ENCODE data around the gene CAPN5. TPM values are rescaled to one million over a fixed set of nuclear protein-coding genes. Genes with fewer than 3 reads are reported as not detected.

CAPN5 gene
- polyA plus RNA-seq, 1 experiment, result 18.4 TPM

- ChIA-PET CTCF (interaction anchor here (1.2 to 9.7 kb wide), 5 partner anchors 10 to 418 kb away, joined by 3 to 167 read pairs (median 9); no protein-coding TSS in a partner anchor), POLR2A (no interaction called here)
- no peak for TF ChIP-seq CTCF (IDR thresholded peaks at IDR 0.05; ENCODE audit: insufficient read depth, low read depth, low read length)
- Histone ChIP-seq H3K27me3 (ENCODE audit: control insufficient read depth, insufficient read depth, low read length) (no peaks in the 10 kb centered on the region), H3K4me3 (ENCODE audit: low read depth, low read length) (no peak overlapping the region), H3K36me3 (ENCODE audit: control insufficient read depth, insufficient read depth, low read length) (no peaks in the 10 kb centered on the region)
- DNase-seq (ENCODE audit: low read depth), result no peak
Observed at GRCh38 chr11:77129842-77130756, 63.3 kb downstream of the CAPN5 start.

- no peak for TF ChIP-seq CTCF (IDR thresholded peaks at IDR 0.05; ENCODE audit: insufficient read depth, low read depth, low read length)
- no peak for DNase-seq (ENCODE audit: low read depth)
- H3K36me3 ChIP-seq (ENCODE audit: control insufficient read depth, insufficient read depth, low read length), result no peaks in the 10 kb centered on the region
- no peaks in the 10 kb centered on the region for H3K27me3 ChIP-seq (ENCODE audit: control insufficient read depth, insufficient read depth, low read length)
- ChIA-PET POLR2A (no interaction called here), CTCF (interaction anchor here (1.2 to 9.7 kb wide), 7 partner anchors 8 to 418 kb away, joined by 3 to 167 read pairs (median 9); no protein-coding TSS in a partner anchor)
- no peak overlapping the region for H3K4me3 ChIP-seq (ENCODE audit: low read depth, low read length)
Observed at GRCh38 chr11:77130763-77131513, 64.2 kb downstream of the CAPN5 start.

GRCh38 chr11:77131560-77131959, 64.8 kb downstream of the CAPN5 start:
- CTCF ChIA-PET, result interaction anchor here (1.4 to 9.7 kb wide), 4 partner anchors 9 to 417 kb away, joined by 7 to 167 read pairs (median 9); no protein-coding TSS in a partner anchor
- no peaks in the 10 kb centered on the region for H3K36me3 ChIP-seq (ENCODE audit: control insufficient read depth, insufficient read depth, low read length)
- no peaks in the 10 kb centered on the region for H3K27me3 ChIP-seq (ENCODE audit: control insufficient read depth, insufficient read depth, low read length)
- no peak for TF ChIP-seq CTCF (IDR thresholded peaks at IDR 0.05; ENCODE audit: insufficient read depth, low read depth, low read length)
- no peak overlapping the region for H3K4me3 ChIP-seq (ENCODE audit: low read depth, low read length)
- DNase-seq (ENCODE audit: low read depth), result no peak
- POLR2A ChIA-PET, result no interaction called here

- POLR2A ChIA-PET, result interaction anchor here (0.7 kb wide), 1 partner anchor 8 kb away, joined by 17 read pairs; no protein-coding TSS in a partner anchor
- CTCF ChIA-PET, result interaction anchor here (3.5 to 9.7 kb wide), 2 partner anchors 8 to 51 kb away, joined by 15 to 167 read pairs; no protein-coding TSS in a partner anchor
Observed at GRCh38 chr11:77135069-77135468, 68.3 kb downstream of the CAPN5 start.

More at GRCh38 chr11:77135069-77135468, 68.3 kb downstream of the CAPN5 start:
- no peaks in the 10 kb centered on the region for H3K36me3 ChIP-seq (ENCODE audit: control insufficient read depth, insufficient read depth, low read length)
- peaks cover 2% of the 10 kb centered on the region for H3K27me3 ChIP-seq (ENCODE audit: control insufficient read depth, insufficient read depth, low read length)
- no peak for DNase-seq (ENCODE audit: low read depth)
- no peak overlapping the region for H3K4me3 ChIP-seq (ENCODE audit: low read depth, low read length)
- no peak for TF ChIP-seq CTCF (IDR thresholded peaks at IDR 0.05; ENCODE audit: insufficient read depth, low read depth, low read length)
